ENCODE results near the gene CYGB.

CYGB gene

DNA sequence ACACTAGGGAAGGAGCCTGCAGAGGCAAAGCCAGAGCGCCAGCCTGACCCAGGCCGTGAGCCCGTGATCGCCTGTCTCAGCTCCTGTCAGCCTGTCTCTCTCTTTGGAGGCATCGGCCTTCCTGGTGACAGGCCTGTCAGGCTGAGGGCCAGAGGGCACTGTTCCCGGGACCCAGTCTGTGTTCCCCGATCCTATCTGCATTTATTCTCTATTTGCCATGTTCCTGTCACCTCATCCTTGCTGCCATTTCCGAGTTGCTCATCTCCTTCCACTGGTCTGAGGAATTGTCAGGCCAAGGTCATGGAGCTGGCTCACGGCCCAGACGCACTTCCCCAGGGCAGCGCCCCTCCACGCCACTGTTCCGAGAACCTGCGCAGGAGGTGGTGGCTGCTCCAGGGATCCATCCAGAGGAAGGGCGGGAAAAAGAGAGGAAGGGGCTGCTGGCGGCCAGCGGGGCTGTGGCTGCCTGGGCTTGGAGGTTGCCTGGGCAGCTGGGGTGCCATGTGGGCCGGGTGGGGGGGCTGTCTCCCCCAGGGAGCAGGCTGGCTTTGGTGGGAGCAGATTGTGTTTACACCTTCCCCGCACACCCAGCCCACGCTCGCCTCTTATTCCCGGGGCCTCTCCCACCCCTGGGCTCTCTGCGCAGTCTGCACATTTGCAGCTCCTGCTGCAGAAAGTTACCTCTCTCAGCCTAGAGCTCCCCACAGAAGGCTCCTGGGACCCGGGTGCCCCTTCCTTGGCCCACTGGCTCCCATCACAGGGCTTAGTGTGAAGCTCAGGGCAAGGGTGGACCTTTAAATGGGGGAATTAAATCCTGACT is 7.2 kb upstream of the CYGB start:
- TF ChIP-seq POLR2AphosphoS5 (IDR thresholded peaks at IDR 0.05; ENCODE audit: low read depth, low read length) (no peak), FOXP2 (optimal IDR thresholded peaks at IDR 0.05; ENCODE audit: borderline replicate concordance, extremely low read depth, extremely low read length, insufficient read depth) (peak; percentile 30), REST (IDR thresholded peaks at IDR 0.05; ENCODE audit: insufficient read depth in 1 of 2, low read depth in 2 of 2, low read length in 2 of 2) (no peak; a peak in 1 of 4 replicates)

DNA sequence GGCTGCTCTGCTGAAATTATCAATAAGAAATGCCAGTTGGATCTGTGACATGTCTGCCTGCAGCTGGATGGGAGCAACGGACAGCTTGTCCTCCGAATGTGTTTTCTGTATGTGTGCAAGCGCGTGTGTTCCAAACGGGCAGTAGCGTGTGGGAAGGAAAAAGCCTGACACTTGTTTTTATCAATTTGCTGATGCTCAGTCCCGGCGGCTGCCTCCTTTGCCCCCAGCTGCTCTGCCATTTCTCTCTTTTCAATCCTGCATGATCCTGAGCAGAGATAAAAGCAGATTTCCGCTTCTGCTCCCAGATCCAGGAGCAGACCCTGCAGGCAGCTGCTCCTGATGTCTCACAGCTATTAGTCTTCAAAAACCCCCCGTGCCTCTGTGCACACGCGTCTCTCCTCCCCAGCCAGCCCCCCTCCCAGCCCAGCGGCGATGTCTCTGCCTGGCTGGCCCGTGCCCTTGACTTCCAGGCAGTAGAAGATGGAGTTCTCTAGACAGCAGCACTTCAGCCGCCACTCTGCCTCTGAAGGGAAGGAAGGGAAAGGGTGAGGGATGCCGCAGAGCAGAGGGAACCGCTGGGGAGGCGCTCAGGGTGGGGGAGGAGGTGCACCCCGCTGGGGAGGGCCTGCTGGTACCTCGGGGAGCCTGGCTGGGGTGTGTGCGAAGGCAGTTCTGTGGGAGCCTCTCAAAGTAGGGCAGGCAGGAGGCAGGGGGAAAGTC is 6.5 kb upstream of the CYGB start:
- TF ChIP-seq TAF1 (IDR thresholded peaks at IDR 0.05; ENCODE audit: borderline replicate concordance, insufficient read depth, low read length) (no peak), SIN3A (IDR thresholded peaks at IDR 0.05; ENCODE audit: borderline replicate concordance, insufficient read depth, low read length) (peak; percentile 74; the same call in 1 of the 2 replicates), REST (IDR thresholded peaks at IDR 0.05; ENCODE audit: insufficient read depth in 1 of 2, low read depth in 2 of 2, low read length in 2 of 2) (peak in 1 of 2 experiments; percentile 32; a peak in 1 of 4 replicates)

DNA sequence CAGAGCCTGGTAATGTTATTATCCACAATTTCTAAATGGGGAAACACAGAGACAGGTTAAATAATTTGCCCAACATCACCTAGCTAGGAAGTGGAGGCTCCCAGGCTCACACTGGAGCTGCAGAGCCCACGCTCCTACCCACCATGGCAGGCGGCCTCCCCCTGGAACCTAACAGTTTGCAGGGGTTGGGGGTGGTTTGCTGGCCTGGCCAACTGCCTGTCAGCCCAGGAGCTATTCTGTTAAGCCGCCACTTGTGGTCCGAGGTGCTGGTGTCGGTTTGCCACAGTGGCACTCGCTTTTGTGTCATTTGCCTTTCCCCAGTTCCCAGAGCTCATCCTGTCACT is 5.9 kb upstream of the CYGB start:
- TF ChIP-seq REST (IDR thresholded peaks at IDR 0.05; ENCODE audit: insufficient read depth in 1 of 2, low read depth in 2 of 2, low read length in 2 of 2) (no peak), TAF1 (IDR thresholded peaks at IDR 0.05; ENCODE audit: borderline replicate concordance, insufficient read depth, low read length) (no peak)

DNA sequence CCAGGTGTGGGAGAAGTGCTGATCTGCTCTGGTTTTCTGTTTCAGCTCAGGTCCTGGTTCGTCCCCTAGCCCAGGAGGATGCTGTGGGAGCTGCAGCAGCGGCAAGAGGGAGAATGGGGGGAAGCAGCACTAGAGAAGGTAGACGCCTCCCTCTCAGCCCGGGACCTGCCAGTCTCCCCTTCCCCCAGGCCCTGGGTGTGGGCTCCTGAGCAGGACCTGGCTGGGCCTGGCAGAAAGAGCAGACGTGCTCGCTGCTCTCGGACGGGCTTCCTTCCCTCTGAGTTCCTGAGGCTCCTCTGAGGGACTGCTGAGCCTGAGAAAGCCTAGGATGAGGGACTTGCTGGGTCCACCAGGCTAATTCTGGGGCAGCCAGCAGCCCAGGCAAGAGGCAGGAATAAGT is 5.5 kb upstream of the CYGB start:
- no peak for TF ChIP-seq SIN3A (IDR thresholded peaks at IDR 0.05; ENCODE audit: borderline replicate concordance, insufficient read depth, low read length)
- no peak for TF ChIP-seq FOXP2 (optimal IDR thresholded peaks at IDR 0.05; ENCODE audit: borderline replicate concordance, extremely low read depth, extremely low read length, insufficient read depth)
- TF ChIP-seq TAF1 (IDR thresholded peaks at IDR 0.05; ENCODE audit: borderline replicate concordance, insufficient read depth, low read length): no peak
- no peak for TF ChIP-seq POLR2AphosphoS5 (IDR thresholded peaks at IDR 0.05; ENCODE audit: low read depth, low read length)
- no peak for TF ChIP-seq REST (IDR thresholded peaks at IDR 0.05; ENCODE audit: insufficient read depth in 1 of 2, low read depth in 2 of 2, low read length in 2 of 2)

GRCh38 chr17:76542566-76542971 is 5.1 kb upstream of the CYGB start:
- TF ChIP-seq REST (IDR thresholded peaks at IDR 0.05; ENCODE audit: insufficient read depth in 1 of 2, low read depth in 2 of 2, low read length in 2 of 2): no peak
- no peak for TF ChIP-seq TAF1 (IDR thresholded peaks at IDR 0.05; ENCODE audit: borderline replicate concordance, insufficient read depth, low read length)
- TF ChIP-seq POLR2AphosphoS5 (IDR thresholded peaks at IDR 0.05; ENCODE audit: low read depth, low read length): no peak
- TF ChIP-seq FOXP2 (optimal IDR thresholded peaks at IDR 0.05; ENCODE audit: borderline replicate concordance, extremely low read depth, extremely low read length, insufficient read depth): no peak
- TF ChIP-seq SIN3A (IDR thresholded peaks at IDR 0.05; ENCODE audit: borderline replicate concordance, insufficient read depth, low read length): no peak
